GM06990 (cell line): ENCODE results near the gene COA1.

Experiments used
- DNase-seq: peaks from one replicate; pipeline ENCODE4 v3.0.0-alpha.2; 2011; ENCODE audit not compliant: insufficient read length; ENCODE audit errors: extremely low read depth
- H3K27me3 ChIP-seq: replicated peaks from 2 replicates; pipeline ENCODE4 v1.6.0; 2011; ENCODE audit warnings: low read length; ENCODE audit not compliant: control insufficient read depth, insufficient read depth
- H3K36me3 ChIP-seq: 2 replicates; pipeline ENCODE4 v1.5.1; 2011; ENCODE audit warnings: low read length; ENCODE audit not compliant: control insufficient read depth, insufficient read depth
- H3K4me3 ChIP-seq: replicated peaks from 2 replicates; pipeline ENCODE4 v1.5.1; 2011; ENCODE audit warnings: low read depth, mild to moderate bottlenecking, control low read depth, low read length
- CTCF ChIP-seq: IDR thresholded peaks from 2 replicates; pipeline ENCODE4 v1.5.1; 2011; ENCODE audit warnings: low read length, control low read depth, mild to moderate bottlenecking, inconsistent platforms; ENCODE audit not compliant: insufficient read depth, poor library complexity, severe bottlenecking

Gene COA1

GRCh38 chr7:43589728-43590127 is 139.6 kb downstream of the COA1 start:
- no peaks in the 10 kb centered on the region; the same call in 1 of the 2 replicates for H3K36me3 ChIP-seq
- peak overlapping the region; percentile 35 for H3K4me3 ChIP-seq
- no peak for DNase-seq
- no peak for TF ChIP-seq CTCF
- no peaks in the 10 kb centered on the region for H3K27me3 ChIP-seq
